Stomach smooth muscle (tissue), 2 donors: Measurements from ENCODE around the gene TBC1D16.

Experiments
- H3K27ac ChIP-seq: one replicate; pipeline ENCODE4 v1.7.0; 2013; ENCODE audit warnings: mild to moderate bottlenecking, low read length, inconsistent platforms
- H3K27me3 ChIP-seq, 2 donors: one replicate each; pipeline ENCODE4 v1.7.0; 2013; ENCODE audit warnings: low read length in 2 of 2; ENCODE audit not compliant: insufficient read depth in 2 of 2, control insufficient read depth in 1 of 2
- H3K36me3 ChIP-seq, 2 donors: one replicate each; pipeline ENCODE4 v1.7.0; 2013; ENCODE audit warnings: low read length in 2 of 2; ENCODE audit not compliant: control insufficient read depth in 2 of 2, insufficient read depth in 2 of 2
- H3K4me1 ChIP-seq: one replicate; pipeline ENCODE4 v1.7.0; 2013; ENCODE audit warnings: low read length; ENCODE audit not compliant: control insufficient read depth, insufficient read depth
- H3K4me3 ChIP-seq, 2 donors: one replicate each; pipeline ENCODE4 v1.7.0; 2013; ENCODE audit warnings: low read length in 2 of 2
- H3K9ac ChIP-seq, 2 donors: one replicate each; pipeline ENCODE4 v1.7.0; 2013; ENCODE audit warnings: low read length in 2 of 2, mild to moderate bottlenecking in 1 of 2
- H3K9me3 ChIP-seq, 2 donors: one replicate each; pipeline ENCODE4 v1.7.0; 2013; ENCODE audit warnings: low read length in 2 of 2; ENCODE audit not compliant: control insufficient read depth in 2 of 2
- donor health status: healthy.
- donor health status: Pancreatic carcinoma.

TBC1D16 gene

GRCh38 chr17:79888009-79888540, 147.6 kb downstream of the TBC1D16 start:
- Histone ChIP-seq H3K4me1 (no peaks in the 10 kb centered on the region), H3K36me3 (no peaks in the 10 kb centered on the region), H3K9ac (no peak overlapping the region), H3K4me3 (no peak overlapping the region), H3K9me3 (no peaks in the 10 kb centered on the region), H3K27ac (no peak overlapping the region), H3K27me3 (peaks cover 34 to 35% of the 10 kb centered on the region in 2 donors)

GRCh38 chr17:79887451-79887991, 148.2 kb downstream of the TBC1D16 start:
- Histone ChIP-seq H3K4me3 (no peak overlapping the region), H3K9me3 (no peaks in the 10 kb centered on the region), H3K27ac (no peak overlapping the region), H3K27me3 (peaks cover 29 to 35% of the 10 kb centered on the region in 2 donors), H3K4me1 (no peaks in the 10 kb centered on the region), H3K36me3 (no peaks in the 10 kb centered on the region), H3K9ac (no peak overlapping the region)

GRCh38 chr17:79883202-79883601, 152.5 kb downstream of the TBC1D16 start:
- no peak overlapping the region for H3K27ac ChIP-seq
- H3K9ac ChIP-seq = no peak overlapping the region
- peaks cover 3 to 11% of the 10 kb centered on the region in 2 donors for H3K27me3 ChIP-seq

More at GRCh38 chr17:79883202-79883601, 152.5 kb downstream of the TBC1D16 start:
- Histone ChIP-seq H3K4me3 (no peak overlapping the region), H3K36me3 (no peaks in the 10 kb centered on the region), H3K9me3 (no peaks in the 10 kb centered on the region), H3K4me1 (no peaks in the 10 kb centered on the region)
